ENCODE data around the gene ZFP30. TPM values are rescaled to one million over a fixed set of nuclear protein-coding genes. Genes with fewer than 3 reads are reported as not detected.

The ZFP30 gene
- total and polyA plus RNA-seq, 2 of the 13 experiments (the other 11 are each of a cell fraction or from before 2014, with no cell fraction given) = 3.4 to 19.2 TPM

- TF ChIP-seq ZNF512 (CRISPR knock-in tag; IDR thresholded peaks at IDR 0.05) (peak; percentile 72; the same call in 1 of the 2 replicates), JARID2 (CRISPR knock-in tag; IDR thresholded peaks at IDR 0.05; ENCODE audit: insufficient replicate concordance) (no peak), NAIF1 (CRISPR knock-in tag; IDR thresholded peaks at IDR 0.05; ENCODE audit: borderline replicate concordance) (peak; percentile 95), HDAC6 (IDR thresholded peaks at IDR 0.05; ENCODE audit: low read depth, low read length) (no peak), TBP (CRISPR knock-in tag; IDR thresholded peaks at IDR 0.05) (no peak), PATZ1 (CRISPR knock-in tag; IDR thresholded peaks at IDR 0.05) (peak; percentile 79), HCFC1 (IDR thresholded peaks at IDR 0.05; ENCODE audit: low read depth, low read length) (no peak), SMAD9 (CRISPR knock-in tag; IDR thresholded peaks at IDR 0.05) (no peak), ZNF10 (CRISPR knock-in tag; IDR thresholded peaks at IDR 0.05; ENCODE audit: borderline replicate concordance, low read depth) (no peak), ZBTB39 (CRISPR knock-in tag; IDR thresholded peaks at IDR 0.05) (0 out of 2 replicates have a peak, but pooled peaks have one; percentile 53), ZBTB2 (CRISPR knock-in tag; IDR thresholded peaks at IDR 0.05; ENCODE audit: low read depth) (0 out of 2 replicates have a peak, but pooled peaks have one; percentile 7), RBAK (CRISPR knock-in tag; IDR thresholded peaks at IDR 0.05) (no peak), ZBTB3 (CRISPR knock-in tag; IDR thresholded peaks at IDR 0.05; ENCODE audit: borderline replicate concordance, low read depth) (no peak), ZNF432 (CRISPR knock-in tag; IDR thresholded peaks at IDR 0.05; ENCODE audit: borderline replicate concordance) (no peak)
- TF ChIP-seq, protein P1, sequence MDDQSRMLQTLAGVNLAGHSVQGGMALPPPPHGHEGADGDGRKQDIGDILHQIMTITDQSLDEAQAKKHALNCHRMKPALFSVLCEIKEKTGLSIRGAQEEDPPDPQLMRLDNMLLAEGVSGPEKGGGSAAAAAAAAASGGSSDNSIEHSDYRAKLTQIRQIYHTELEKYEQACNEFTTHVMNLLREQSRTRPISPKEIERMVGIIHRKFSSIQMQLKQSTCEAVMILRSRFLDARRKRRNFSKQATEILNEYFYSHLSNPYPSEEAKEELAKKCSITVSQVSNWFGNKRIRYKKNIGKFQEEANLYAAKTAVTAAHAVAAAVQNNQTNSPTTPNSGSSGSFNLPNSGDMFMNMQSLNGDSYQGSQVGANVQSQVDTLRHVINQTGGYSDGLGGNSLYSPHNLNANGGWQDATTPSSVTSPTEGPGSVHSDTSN (CRISPR knock-in tag; IDR thresholded peaks at IDR 0.05; ENCODE audit: borderline replicate concordance) = no peak
- TF ChIP-seq, protein P2, sequence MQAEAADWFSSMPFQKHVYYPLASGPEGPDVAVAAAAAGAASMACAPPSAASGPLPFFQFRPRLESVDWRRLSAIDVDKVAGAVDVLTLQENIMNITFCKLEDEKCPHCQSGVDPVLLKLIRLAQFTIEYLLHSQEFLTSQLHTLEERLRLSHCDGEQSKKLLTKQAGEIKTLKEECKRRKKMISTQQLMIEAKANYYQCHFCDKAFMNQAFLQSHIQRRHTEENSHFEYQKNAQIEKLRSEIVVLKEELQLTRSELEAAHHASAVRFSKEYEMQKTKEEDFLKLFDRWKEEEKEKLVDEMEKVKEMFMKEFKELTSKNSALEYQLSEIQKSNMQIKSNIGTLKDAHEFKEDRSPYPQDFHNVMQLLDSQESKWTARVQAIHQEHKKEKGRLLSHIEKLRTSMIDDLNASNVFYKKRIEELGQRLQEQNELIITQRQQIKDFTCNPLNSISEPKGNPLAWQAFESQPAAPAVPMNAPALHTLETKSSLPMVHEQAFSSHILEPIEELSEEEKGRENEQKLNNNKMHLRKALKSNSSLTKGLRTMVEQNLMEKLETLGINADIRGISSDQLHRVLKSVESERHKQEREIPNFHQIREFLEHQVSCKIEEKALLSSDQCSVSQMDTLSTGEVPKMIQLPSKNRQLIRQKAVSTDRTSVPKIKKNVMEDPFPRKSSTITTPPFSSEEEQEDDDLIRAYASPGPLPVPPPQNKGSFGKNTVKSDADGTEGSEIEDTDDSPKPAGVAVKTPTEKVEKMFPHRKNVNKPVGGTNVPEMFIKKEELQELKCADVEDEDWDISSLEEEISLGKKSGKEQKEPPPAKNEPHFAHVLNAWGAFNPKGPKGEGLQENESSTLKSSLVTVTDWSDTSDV (CRISPR knock-in tag; IDR thresholded peaks at IDR 0.05) = peak; percentile 61; the same call in 1 of the 2 replicates
Observed at GRCh38 chr19:37655689-37656371, 565 bp upstream of the ZFP30 start (continued).
